ENCODE measurements around the gene C8A.

GRCh38 chr1:56963667-56964066, 109.1 kb downstream of the C8A start:
- TF ChIP-seq POLR2A (IDR thresholded peaks at IDR 0.05) (no peak), EP300 (IDR thresholded peaks at IDR 0.05) (no peak)
